Activated T-cell treated with anti-CD3 and anti-CD28 coated beads for 4 hours (primary cell): ENCODE results near the gene STING1.
"Not testable (repeated sequence)": the region's sequence is repeated elsewhere in the genome, so short reads cannot be mapped to it uniquely, and the experiment has no call there.

Source experiments
- DNase-seq: peaks from one replicate; pipeline ENCODE4 v3.0.0-alpha.2; 2020

STING1 gene

GRCh38 chr5:139501381-139501780 is 18.8 kb upstream of the STING1 start:
- no peak for DNase-seq

DNA sequence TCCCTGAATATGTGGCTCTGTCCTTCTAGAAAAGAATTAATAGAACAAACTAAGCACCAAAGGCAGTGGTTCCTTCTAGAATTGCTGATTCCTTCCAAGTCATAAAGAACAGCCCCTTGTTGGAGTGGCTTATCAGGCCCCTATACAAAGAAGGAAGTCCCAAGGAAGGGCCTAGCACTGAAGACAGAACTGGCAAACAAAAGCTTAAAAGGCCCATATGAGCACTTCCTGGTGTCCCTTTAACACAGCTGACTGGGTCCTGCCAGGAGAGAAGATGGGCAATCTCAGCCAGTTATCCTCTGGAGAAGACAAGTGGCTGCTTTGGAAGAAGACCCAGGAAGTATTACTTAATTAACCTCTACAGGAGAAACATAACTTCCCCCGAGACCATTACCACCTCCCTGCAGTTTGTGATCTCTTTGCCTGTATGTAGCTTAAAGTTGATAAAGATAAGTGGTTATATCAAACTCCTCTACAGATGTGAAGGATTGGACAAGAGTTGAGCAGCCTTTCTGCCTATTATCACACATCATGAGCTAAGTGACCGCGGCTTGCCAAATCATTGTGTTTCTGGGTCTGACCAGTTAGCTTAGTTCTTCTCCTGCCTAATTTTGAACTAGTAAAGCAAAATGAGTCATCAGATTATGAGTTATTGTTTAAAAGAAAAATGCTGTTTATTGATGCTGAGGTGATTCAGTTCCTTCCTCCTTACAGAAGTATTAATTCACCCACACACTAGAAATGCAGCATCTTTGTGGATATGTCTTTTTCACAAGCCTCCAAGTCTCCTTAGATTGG is 13.3 kb upstream of the STING1 start:
- DNase-seq, result no peak

DNA sequence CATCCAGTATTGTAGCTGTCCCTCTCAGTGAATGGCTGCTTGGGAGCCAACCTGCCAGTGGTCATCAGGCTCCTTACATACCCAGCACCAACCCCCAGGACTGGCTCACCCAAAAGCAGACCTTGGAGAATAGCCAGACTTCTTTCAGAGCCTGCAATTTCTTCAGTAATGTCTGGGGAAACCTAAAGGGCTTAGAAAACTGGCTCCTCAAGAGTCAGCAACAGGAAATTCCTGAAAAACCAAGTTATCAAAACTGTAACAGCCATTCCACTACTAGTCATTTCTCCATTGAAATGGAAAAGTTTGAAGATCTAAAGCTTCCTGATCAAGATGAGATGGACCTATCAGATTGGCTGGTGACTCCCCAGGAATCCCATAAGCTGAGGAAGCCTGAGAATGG is 12.3 kb upstream of the STING1 start:
- DNase-seq, result no peak

GRCh38 chr5:139494256-139494655 is 11.7 kb upstream of the STING1 start:
- DNase-seq, result no peak

DNA sequence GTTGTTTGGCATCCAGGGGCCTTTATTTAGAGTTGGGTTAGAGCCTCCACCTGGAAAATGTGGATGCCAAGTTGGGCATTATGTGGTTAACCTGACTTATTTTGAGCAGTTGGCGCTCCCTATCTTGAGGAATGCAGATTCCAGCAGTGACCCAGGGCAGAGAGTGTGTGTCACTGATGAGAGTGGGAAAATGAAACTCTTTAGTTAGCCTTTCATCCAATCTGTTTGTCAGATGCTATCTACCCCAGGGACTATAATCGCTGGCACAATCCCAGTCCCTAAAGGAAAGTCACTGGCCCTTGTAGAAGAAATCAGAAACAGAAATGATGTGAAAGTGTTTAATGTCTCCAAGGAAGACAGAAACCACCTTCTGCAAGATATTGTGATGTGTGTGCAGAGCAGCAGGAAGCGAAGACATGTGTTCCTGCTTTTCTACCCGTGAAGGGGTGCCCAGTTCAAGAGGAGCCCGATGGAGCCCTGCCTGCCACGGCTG is 10.2 kb upstream of the STING1 start:
- no peak for DNase-seq

DNA sequence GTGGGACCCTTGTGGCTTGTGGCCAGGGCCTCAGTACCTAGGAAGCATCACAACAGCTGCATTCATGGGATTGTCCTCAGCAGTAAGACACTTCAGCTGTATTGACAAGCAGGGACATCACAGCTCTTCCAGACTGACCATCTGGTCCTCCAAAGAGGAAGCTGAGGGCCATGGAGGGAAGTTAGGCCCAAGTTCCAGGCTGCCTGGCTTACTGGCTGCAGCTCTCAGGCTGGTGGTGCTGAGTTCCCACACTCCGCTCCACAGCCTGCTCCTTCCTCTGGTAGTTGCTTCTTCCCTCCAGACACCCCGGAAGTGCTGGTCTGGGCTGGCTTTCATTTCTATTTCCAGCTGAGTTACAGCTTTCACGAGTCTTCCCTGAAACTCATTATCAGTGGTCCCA is 5.7 kb upstream of the STING1 start:
- DNase-seq, result no peak

DNA sequence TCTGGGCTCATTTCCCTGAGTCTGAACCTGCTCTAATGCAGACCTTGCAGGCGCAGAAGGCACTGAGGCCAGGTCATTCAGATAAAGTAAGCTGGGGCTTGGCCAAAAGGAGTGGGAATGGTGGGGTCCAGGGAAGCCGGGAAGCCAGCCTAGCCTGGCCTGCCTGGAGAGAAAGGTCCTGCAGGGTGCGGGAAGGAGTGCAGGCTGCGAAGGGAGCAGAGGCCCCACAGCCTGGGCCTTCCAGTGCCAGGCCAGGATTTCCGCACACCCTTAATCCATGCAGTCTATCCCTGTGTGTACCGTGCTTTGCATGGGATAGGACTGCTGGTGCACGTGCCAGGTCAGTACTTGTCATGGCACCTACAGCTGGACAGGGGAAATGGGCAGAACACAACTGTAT is 3.6 kb upstream of the STING1 start:
- no peak for DNase-seq

- not testable (repeated sequence) for DNase-seq
Measured at GRCh38 chr5:139482890-139483208, 291 bp upstream of the STING1 start.

DNA sequence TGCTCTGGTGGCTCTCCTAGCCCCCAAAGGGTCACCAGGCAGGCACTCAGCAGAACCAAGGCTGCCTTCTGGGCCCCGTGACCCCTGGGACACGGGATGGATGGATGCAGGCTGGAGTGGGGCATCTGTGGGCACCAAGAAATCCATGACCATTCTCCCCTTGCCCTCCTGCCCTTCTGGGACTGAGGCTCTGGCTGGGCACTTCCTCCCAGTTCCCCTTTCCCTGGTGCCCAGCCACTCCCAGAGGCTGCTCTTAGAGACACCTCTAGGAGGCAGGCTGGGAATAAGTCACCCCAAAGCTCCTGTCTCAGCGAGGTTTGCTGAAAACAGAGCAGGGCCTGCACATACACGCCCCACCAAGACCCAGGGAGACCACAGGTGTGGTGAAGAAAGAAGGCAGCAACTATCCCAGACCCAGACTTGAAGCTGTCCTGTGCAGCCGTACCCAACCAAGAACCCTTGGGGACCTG is 943 bp downstream of the STING1 start:
- DNase-seq, result no peak

DNA sequence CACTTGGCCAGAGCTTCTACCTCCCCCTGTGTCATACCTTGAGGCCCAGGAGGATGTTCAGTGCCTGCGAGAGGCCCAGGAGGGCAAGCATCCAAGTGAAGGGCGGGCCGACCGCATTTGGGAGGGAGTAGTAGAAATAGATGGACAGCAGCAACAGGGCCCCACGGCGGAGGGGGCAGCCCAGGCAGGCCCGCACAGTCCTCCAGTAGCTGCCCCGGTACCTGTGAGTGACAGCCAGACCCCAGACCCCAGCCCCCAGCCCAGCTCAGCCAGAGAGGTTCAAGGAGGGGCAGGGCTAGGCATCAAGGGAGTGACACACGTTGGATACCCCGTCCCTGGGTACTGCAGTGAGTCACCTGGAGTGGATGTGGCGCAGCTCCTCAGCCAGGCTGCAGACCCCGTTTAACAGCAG is 1.4 kb downstream of the STING1 start:
- no peak for DNase-seq

DNA sequence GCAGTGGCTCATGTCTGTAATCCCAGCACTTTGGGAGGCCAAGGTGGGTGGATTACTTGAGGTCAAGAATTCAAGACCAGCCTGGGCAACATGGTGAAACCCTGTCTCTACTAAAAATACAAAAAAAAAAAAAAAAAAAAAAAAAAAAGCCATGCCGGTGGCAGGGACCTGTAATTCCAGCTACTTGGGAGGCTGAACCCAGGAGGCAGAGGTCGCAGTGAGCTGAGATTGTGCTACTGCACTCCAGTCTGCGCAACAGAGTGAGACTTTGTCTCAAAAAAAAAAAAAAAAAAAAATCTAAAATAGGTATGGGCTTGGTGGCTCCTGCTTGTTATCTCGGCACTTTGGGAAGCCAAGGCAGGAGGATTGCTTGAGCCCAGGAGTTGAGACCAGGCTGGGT is 2.8 kb downstream of the STING1 start:
- DNase-seq, result not testable (repeated sequence)

DNA sequence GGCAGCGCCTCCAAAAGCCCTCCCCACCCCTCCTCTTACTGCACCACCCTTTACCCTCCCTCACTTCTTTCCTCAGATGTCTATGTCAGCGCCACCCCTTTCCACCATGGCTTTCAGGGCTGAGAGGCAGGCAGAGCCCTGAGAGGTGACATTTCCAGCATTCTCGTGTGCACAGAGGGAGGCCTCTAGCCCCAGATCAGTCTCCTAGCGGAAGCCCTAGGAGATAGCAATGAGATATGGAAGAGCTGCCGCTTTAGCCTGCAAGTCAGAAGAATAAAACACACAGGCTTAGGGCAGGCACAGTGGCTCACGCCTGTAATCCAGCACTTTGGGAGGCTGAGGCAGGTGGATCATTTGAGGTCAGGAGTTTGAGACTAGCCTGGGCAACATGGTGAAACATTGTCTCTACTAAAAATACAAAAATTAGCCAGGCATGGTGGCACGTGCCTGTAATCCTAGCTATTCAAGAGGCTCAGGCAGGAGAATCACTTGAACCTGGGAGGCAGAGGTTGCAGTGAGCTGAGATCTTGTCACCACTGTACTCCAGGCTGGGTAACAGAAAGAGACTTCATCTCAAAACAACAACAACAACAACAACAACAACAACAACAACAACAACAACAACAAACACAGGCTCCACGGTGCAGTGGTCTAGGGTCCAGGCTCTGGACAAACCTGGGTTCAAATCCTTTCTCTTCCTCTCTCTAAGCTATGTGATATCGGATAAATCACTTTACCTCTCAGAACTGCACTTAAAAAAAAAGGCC is 3.7 kb downstream of the STING1 start:
- DNase-seq, result not testable (repeated sequence)

GRCh38 chr5:139475865-139476617 is 6.5 kb downstream of the STING1 start:
- no peak for DNase-seq

DNA sequence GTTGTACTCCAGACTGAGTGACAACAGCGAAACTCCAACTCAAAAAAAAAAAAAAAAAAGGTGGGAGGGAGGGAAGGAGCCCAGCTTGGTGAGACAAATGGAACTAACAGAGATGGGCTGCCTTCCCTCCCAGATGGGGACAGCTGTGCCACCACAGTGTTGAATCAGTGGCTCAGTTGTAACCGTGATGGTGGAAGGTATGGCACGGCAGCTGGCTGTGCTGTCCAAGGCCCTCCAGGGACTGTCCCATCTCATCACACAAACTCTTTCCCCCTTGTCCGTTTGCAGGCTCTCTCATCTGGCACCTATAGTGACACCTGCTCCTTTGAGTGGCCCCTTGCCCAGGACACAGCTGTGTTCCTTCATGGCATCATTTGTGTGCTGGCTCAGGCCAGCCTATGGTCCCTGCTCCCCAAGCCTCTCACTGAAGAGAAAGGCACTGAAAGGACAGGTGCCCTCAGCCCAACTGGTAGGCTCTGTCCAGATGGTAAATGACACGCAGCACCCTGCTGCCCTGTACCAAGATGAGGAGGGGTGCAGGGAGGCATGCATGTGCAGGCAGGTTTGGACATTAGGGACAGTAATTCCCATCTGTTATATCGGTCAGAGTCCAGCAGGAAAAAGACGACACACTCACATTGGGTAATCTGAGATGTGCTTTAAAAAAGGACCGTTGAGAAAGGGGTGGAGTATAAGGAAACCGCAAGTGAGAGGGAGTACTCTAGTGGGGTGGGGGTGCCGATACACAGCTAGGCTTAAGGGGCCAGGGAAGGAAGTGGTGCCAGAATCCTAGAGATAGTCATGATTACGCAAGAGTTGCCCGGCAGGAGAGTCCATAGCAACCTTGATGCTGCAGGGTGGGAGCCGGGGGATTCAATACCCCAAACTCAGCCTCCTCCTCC is 7.4 kb downstream of the STING1 start:
- DNase-seq, result no peak

DNA sequence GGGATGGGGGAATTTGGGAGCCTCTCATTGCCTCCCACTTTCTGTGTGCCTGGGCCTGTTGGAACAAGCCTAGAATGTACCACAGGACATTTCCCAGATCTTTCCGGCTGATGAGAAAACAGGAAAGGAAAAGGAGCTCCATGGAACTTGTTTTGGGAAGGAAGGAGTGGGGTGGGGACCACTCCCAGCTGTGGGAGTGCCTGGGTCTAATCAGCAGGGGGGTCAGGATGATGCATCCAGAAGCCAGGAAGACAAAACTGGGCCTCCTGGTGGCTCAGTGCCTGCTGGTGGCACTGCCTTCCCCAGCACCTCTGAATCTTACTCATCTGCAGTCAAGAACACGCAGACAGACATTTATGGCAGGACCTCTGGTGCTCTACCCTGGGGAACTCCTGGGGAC is 9.0 kb downstream of the STING1 start:
- no peak for DNase-seq

GRCh38 chr5:139473105-139473504 is 9.5 kb downstream of the STING1 start:
- DNase-seq, result no peak

DNA sequence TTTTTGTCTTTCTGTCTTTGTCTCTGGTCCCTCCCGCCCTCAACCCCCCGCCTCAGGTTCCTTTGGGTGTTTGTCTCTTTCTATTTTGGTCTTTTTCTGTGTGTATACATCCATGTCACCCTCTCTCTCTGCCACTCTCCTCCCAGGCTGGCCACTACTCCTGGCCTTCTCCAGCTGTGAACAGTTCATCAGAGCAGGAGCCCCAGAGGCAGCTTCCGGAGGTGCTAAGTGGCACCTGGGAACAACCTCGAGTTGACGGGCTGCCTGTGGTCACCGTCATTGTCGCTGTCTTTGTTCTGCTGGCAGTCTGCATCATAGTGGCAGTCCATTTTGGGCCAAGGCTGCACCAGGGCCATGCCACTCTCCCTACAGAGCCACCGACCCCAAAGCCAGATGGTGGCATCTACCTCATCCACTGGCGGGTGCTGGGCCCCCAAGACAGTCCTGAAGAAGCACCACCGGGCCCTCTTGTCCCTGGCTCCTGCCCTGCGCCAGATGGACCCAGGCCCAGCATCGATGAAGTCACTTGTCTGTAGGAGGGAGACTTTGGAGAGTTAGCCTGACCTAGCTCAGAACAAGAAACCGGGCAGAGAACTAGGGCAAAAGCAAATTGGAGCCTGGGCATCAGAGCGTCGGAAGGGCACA is 10.1 kb downstream of the STING1 start:
- no peak for DNase-seq

DNA sequence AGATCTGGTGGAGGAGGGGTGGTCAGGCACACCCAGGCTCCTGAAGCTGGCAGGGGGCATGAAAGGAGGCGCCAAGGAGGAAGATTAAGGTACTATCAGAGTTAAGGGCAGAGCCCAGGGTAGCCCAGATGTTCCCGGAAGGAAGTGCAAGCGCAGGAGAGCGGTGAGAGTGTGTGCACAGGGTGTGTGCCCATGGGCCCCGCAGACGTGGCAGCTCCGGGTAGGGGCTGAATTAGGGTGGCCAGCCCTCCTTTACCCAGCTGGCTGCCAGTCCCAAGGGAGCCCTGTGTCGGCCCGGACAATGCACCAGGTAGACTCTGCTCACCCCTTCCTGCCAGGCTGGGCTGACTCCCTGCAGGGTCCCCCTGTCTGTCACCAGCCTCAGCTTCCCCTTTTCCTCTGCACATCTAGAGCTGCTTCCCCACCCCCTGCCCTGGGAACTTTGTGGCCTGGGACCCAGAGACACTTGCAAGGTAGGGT is 11.7 kb downstream of the STING1 start, which contains the start of gene SMIM33:
SMIM33 (plus strand) TSS at position 184 of the 480 bp plus-strand sequence; CDS start at position 302, 118 bp downstream.
- DNase-seq, result no peak

GRCh38 chr5:139468421-139468931 is 14.1 kb downstream of the STING1 start:
- DNase-seq, result no peak

DNA sequence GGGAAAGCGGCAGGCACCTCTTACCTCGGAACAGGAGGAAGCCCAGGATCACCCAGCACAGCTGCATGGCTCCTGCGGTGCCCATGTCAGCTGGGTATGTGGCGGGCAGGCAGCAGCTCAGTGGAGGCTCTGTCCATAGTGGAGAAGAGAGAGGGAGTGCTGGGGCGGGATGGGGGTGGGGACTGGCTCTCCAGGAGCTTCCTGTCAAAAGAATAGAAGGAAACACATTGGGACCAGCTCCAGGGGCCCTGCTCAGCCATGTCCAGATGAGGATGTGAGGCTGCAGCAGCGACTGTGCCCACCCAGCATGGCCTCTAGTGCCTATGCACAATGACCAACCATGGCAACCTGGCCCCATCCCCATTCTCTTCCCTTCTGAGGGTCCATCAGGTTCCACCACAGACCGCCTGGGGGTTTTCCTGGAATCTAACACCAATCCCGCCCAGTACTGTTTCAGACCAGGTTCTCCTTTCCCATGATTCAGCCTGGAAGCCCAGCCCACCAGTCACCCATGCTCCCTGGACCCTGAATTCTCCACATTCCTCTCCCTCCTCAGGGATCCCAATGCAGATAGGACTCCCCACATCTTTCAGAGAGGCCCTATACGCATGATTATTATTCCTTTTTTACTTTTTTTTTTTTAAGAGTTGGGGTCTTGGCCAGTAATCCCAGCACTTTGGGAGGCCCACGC is 19.8 kb downstream of the STING1 start, which contains the start of gene ECSCR:
ECSCR (minus strand) TSS at position 158 of the 691 bp plus-strand sequence; CDS start at position 85, 73 bp downstream.
- DNase-seq, result no peak
